Stimulated activated CD4-positive, alpha-beta T cell treated with anti-CD3 and anti-CD28 coated beads, Interleukin-2, amount 100 ng/mL, for 24 hours (primary cell): Measurements from ENCODE around the gene SUCLG1.
"Not testable (repeated sequence)": the region's sequence is repeated elsewhere in the genome, so short reads cannot be mapped to it uniquely, and the experiment has no call there.

Experiments
- DNase-seq, 2 donors: peaks; one replicate each; pipeline ENCODE4 v3.0.0-alpha.2; 2020

The SUCLG1 gene

DNA sequence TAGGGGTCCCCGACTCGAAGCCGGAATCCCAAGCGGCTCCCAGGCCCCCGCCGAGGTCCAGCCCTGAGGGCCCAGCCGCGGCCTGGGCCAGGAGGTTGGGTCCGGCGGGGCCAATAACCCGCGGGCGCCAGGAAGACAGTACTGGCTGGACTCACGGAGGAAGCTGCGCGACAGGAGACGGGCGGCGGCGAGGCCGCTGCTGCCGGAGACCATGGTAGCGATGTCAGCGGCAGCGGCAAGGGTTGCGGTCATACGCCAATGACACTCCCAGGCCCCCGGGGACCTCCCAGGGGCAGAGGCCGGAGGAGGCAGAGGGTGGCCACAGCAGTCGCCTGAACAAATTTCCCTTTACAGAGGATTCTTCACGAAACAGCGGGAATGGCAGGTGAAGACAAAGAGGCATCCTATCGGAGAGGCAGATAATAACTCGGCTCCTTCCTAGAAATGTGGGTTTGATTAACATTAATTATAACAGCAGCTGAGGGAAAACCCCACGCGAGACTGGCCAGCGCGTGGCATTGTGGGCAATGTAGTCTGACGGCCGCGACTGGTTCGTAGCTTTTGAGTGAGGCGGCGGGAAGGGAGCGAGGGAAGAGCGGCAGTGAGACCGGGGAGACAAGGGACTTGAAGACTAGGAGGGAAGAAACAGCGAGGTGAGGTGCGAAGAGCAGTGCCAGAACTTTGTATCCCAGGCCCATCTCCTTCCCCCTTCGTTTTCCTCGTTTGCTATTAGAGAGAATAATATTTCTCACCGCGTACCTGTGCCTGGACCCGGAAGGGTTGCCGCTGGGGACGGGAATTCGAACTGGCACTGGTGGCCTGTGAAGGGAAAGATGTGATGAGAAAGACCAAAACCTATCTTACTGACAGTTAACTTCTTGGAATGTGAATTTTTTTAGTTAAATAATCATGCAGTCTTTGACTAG, at the start of gene SUCLG1:
Gene SUCLG1 (minus strand): TSS at position 263 of the 926 bp plus-strand sequence. CDS start 11 bp downstream, at position 252.
- DNase-seq = peak; percentile 84 to 86

DNA sequence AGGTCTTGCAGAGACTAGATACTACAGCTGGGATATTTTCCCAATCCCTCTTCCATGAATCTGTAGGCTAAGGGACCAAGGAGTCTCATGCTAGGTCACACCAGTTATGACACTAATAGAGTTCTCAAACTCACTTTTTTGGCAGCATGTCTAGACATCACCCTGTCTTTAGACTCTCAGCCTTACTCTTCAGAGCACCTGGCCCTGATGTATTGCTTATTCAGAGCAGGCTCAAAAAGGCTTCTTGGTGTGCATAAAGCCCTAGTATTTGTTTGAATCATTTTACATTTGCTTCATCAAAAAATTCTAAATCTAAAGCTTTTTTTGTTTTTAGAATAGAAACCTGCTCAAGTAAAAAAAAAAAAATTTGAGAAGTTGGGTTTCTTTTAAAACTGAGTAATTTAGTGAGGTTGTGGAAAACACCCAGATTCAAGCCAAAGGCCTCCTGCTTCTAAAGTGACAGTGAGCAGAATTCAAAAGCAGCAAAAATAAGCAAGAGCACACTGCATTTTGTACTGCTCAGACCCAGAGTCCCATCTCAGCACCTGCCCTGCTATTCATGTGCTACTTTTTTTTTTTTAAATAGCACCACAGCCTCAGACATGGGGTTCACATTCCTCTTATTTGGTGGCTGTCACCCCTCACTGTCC, 39.2 kb upstream of the SUCLG1 start:
- DNase-seq = no peak

DNA sequence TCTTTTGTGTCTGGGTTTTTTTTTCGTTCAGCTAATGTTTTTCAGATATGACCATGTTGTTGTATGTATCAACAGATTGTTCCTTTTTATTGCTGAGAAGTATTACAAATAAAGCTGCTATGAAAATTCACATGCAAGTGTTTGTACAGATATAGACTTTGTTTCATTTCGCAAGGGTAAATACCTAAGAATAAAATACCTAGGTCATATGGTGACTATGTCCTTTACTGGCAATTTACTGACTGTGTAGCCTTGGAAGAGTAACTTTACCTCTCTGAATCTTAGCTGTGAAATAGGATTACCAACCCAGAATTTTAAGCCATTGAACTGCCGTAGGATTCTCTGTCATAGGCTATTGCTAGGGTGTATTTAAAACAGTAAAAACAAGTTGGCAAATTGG, 38.2 kb upstream of the SUCLG1 start:
- no peak for DNase-seq

DNA sequence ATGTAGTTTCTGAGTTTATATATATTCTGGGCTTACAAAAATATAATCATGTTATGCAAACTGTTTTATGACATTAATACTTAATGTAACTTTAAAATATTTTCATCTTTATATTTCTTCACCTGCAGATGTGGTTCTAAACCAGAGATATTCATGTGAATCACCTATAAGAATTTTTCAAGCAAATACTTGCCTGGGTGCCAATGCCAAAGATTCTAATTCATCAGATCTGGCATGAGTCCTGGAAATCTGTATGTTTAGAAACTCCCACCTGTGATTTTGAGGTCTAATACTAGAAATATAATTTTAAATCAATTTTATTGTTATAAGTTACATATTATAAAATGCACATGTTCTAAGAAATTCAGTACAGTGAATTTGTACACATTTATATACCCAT, 37.3 kb upstream of the SUCLG1 start:
- no peak for DNase-seq

DNA sequence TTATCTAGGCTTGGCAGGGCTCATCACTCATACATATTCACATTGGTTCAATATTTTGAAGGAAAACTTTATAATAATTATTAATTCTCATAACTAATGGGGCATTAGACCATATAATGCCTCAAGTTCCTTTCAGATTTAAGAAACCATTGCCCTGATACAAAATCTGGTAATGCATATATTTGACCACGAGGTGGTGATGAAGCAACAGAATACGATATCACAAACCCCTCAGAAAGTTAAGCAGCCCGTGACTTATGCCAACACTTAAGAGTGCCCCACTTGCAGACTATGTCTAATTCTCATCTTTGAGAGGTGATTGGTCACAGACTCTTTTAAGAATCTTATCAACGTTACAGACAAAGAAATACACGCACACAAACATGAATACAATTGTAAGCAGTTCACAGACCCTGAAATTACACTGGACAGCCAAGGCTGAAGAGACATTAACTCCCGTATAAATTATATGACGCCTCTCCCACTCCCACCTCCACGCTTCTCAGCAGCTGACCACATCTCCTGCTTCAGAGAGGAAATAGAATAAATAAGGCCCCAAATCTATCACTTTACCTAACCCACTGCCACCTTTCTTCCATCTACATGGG, 36.6 kb upstream of the SUCLG1 start:
- DNase-seq = peak in 1 of 2 donors; percentile 29

DNA sequence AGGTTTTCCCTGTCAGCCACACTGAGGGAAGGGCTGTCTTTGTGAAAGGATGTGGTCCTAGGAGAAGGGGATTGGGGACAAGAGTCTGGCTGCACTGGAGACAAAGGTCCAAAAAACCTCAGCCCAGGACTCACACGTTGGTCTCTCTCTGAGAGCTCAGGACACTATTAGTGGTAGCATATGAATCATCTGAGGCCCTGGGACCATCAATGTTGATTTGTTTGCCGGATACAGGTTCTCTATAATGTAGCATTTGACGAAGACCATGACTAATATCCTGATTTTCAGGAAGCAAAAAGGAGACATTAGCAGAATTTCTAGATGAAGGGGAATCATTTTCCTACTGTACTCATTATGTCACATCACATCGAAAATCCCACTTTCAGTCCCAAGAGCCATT, 35.0 kb upstream of the SUCLG1 start:
- no peak for DNase-seq

DNA sequence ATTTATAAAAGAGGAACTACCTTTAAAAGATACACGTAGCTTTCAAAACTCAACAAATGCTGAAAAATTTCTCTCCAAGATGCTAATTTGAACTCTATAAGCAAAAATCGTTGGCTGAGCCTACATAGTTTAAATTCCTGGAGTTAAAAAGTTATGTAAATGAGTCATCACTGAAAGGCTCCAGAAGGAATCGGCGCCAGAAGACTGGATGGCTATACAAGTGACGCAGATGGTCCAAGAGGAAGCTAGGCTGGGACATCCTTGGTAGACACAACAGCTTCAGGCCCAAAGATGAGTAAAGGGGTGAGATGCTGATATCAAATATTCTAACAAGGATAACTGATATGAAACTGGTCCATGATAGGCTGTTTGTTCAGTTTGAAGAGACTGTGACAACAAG, 34.4 kb upstream of the SUCLG1 start:
- no peak for DNase-seq

DNA sequence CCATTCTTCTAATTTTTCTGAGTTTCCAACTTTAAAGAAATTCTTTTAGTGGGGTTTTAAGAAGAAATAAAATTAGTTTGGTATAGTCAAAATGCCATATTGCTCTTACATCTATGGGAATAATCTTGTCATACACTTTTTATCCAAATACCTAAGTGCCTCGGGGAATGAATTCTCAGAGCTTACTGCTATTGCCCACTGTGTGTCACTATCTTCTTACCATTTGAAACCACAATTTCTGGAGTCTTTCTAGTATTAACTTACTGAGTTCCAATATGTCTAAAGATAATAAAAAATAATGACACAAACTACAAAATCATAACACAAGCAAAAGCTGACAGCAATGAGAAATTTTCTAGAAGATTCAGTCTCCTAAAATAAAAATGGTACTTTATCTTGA, 33.5 kb upstream of the SUCLG1 start:
- no peak for DNase-seq

DNA sequence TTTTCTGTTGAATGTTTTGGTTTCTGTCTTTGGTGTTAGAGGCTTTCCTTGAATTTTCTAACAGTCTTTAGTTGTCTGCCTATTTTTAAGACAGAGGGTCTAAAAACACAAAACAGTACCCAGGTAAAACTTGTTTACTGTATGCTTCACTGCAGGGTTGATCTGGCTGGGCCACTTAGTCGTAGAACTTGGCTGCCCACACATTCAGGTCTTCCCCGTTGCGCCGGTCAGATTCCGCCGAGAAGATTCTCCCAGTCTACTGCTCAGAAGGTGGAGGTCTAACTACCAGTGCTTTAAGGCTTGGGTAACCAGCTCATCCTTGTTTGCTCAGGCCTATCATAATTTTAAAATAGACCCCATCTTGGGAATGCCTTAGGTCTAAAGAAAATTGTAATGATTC, 32.7 kb upstream of the SUCLG1 start:
- DNase-seq = no peak

DNA sequence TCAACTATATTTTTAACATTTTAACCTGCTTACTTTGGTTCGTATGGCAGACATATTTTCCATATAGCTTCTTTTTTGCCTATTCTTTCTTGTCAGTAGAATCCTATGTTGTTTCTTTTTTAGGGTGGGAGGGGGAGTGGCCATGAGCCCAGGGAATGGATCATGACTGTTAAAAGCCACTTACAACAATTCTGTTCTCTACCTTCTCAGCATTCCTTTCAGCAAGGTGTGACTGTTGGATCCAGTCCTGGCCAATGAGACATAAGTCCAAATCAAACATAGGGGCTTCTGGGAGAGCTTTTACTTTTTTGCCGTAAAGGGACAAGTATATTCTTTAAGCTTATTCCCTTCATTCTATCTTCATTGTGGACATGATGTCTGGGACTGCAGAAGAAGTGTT, 32.2 kb upstream of the SUCLG1 start:
- no peak for DNase-seq

DNA sequence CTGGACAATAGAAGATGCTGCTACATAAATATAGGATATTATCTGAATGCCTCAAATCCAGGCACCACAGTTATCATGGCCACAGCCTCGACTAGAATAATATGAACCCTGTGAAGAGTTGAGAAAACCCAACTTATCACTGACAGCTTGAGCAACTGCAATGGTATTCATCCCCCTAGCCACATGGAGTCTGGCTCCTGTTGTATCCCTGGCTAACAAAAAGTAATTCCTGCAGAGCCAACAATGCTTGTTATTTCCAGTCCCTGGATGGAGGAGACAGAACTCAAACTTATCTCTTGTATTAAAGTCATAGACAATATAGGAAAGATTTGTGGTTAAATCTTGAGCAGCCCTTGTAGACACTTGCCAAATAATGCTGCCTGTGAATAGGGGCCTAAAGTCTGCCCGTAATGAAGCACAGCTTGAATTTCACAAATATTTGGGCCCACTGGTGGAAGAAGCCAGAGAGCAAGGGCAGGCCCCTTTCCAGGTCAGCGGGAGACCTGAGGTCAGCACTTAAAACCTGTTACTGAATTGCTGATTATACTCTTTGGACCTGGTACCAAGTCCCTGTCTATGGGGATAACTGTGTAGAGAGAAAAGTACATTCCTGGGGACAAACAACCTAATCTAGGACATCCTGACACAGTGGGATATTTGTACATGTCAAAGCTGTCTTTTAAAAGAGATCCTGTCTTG, 28.4 kb upstream of the SUCLG1 start:
- no peak for DNase-seq

DNA sequence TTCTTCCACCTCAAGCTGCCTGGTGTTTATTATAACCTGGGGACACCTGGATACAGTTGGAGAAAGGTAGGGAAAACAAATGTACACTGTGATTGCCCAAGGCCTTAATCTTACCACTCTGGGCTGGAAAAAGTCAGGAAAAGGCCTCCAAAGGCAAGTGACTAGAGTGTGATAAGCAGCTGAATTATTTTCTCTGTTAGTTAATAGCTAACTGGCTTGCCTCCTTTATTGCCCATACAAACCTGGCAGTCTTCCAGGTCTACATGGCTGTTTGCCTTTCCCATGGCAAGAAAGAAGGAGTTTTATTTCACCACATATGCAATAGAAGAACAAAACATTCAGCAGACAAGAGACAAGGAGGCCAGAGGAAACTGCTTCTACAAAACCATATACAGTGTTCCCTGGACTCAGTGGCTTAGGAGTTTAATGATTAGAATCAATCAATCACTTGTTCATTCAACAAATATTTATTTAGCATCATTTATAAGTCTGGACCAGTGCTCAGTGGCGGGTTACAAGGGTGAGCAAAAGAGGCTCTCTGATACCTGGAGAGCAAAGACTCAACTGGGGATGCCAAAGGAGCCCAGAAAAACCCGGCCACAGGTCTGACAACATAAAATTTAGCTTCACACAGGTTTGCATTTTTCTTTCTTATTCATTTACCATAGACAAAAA, 27.5 kb upstream of the SUCLG1 start:
- DNase-seq = no peak

DNA sequence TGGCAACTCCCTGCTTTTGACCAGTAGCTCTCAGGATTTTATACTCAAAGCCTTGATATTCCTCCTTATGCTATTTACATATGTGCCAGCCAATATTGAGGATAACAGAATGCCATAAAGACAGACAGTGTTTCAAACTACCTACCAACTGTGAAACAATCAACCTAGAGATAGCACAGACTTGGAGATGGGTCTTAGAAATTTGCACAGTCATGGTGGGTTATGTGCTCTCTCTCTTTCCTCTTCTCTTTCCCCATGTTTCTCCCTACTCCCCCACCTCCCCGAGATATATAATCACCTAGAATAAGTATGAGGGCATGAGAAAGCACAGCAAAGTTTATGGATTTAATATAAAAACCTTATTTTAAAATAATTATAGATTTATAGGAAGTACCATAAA, 24.2 kb upstream of the SUCLG1 start:
- no peak for DNase-seq

DNA sequence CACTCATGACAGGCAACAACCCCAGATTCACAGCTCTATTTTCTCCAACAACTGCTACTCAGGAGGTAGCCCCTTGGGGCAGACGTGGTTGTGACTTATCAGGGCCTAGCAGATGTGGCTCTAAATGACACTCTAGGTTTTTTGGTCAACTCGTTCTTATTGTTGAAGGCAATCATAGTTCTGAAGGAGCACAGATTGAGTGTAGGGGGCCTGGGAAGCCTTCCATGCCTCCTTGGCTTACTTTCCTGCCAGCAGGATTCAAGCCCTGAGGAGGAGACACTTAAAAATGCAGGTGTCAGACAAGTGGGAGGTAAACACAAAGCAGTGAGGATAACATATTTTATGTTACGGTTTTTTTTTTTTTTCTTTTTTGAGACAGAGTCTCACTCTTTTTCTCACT, 23.5 kb upstream of the SUCLG1 start:
- no peak for DNase-seq

DNA sequence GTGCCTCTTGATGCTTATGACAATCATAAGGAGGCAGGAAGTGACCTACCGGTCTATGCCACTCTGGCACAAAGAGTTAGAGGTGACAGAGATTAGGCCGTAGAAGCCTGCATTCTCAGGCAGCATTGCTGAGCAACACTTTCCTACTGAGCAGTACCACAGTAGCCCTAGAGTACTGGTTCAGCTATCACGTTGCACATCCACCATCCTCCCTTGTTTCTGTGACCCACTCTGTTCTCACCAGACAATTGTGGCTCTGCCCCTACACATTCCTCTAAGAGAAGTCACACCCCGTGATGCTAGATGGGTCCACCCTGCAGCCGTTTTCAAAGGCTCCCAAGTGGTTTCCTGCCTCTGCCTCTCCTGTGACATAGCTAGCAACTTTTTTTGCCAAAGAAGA, 22.6 kb upstream of the SUCLG1 start:
- DNase-seq = peak in 1 of 2 donors; percentile 2

DNA sequence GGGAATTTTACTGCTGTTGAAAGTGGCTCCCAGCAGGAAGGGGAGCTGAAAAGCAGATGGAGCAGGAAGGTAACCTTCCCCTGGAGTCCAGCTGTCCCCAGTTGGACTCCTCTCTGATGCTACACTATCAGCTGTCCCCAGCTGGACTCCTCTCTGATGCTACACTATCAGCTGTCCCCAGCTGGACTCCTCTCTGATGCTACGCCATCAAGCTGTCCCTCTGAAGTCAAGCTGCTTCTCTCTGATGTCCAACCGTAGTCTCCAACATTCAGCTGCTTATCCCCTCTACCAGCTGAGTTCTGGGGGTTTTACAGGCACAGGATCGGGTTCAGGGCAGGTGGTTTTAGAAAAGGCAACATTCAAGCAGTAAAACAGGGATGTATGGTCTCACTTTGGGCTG, 19.8 kb upstream of the SUCLG1 start:
- no peak for DNase-seq

DNA sequence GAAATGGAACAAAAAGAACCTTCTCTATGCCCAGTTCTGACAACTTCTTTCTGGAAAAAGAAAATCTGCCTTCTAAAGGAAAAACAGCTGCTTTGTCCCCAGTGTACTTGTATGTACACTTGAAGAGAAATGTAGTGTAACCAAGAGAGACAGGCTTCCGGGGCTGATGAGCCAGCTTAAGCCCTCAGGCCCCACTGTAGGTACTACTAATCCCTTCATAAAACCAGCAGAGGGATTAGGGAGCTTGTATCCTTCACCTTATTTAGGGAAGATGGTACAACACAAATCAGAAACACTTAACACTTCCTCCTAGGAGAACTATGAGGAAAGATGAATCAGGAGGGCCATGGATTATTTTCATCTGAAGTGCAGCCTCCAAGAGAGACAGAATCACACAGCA, 18.8 kb upstream of the SUCLG1 start:
- DNase-seq = no peak

DNA sequence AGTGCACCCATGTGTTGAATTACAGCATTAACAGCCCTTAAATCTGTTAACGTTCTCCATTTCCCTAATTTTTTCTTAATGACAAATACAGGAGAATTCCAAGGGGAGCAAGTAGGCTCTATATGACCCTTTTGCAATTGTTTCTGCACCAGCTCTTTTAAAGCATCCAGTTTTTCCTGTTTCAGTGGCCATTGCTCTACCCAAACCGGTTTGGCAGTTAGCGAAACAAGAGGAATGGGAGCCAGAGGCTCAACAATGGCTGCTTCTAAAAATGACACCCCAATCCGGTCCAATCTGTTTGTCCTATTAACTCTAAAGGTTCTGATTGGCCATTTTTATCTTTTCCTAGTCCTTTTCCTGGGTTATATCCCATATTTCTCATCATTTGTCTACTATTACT, 15.1 kb upstream of the SUCLG1 start:
- no peak for DNase-seq

DNA sequence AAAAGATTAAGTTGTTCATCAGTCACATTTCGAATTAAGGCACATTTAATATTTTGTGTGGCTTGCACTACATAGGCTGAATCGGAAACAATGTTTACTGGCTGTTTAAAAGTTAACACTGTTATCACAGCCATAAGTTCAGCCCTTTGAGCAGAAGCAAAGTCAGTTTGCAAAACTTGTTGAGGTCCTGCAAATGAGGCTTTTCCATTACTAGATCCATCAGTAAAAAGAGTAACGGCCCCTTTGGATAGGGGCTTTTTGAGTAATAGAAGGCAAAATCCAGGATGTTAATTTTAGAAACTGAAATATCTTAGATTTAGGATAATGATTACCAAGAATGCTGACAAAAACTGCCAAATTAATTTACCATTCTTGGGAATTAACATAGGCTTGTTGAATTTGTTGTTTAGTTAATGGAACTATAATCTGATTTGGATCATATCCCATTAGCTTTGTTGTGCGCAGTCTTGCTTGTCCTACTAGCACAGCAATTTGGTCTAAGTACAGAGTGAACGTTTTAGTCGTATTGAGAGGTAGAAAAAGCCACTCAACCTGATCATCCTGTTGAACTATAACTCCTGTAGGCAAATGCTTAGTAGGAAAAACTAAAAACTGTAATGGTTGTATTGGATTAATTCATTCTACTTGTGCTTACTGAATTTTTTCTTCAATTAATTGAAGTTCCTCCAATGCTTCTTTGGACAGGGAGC, 13.9 kb upstream of the SUCLG1 start:
- no peak for DNase-seq

DNA sequence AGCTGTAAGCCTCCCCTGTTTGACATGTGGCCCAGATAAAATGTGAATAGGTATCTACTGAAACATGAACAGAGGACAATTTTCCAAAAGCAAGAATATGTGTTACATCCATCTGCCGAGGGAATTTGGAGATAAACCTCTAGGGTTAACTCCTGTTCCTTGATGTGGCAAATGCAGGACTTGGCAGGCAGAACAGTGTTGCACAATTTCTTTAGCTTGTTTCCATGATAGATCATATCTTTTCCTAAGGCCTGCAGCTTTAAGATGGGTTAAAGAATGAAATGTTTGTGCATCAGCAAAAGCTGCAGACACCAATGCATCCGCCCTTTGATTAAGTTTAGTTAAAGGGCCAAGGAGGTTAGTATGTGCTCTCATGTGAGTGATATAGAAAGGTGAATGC, 13.3 kb upstream of the SUCLG1 start:
- not testable (repeated sequence) for DNase-seq

DNA sequence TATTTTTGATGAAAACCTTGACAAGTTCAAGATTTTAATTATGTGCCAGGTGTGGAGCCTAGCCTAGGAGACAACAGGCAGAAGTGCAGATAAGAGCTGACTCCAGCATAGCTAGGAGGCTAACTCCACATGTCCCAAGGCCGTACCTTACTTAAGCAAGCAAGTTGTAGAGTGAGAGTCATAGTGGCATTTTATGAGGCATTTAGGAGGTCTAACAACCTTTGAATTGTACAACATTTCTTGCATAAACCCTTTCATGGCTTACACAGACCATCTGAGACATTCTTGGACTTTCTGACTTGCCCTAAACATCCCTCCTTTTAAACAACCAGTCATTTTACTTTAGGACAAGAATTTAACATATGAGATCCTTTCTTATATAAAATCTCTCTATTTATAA, 8.3 kb upstream of the SUCLG1 start:
- no peak for DNase-seq

DNA sequence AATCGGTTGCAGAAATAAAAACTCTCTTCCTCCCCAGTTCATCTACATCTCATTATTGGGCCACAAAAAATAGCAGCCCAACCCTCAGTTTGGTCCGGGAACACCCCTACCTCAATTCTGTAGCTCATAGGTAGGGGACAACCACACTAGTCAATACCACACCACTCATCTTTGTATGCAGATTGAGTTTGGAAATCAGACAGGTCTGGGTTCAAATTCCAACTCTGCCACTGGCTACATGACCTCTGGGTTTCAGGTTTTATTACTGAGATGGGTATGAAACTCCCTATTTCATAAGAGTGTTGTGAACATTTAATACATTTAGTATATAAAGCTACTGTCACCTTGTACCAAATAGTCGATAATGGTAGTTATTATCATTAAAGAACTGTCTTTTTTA, 2.2 kb upstream of the SUCLG1 start:
- no peak for DNase-seq
